SK-N-SH treated with all-trans-retinoic acid at 6 μM for 48 hours (cell line): ENCODE data around the gene DYNC1I1.
"Not testable (repeated sequence)": the region's sequence is repeated elsewhere in the genome, so short reads cannot be mapped to it uniquely, and the experiment has no call there.

ENCODE experiments used
- ATAC-seq: fragments of 200-7000 bp; cut with Tn5 transposase; 3 replicates; pipeline ENCODE4 v1.9.1; 2020; ENCODE audit warnings: mild to moderate bottlenecking, moderate library complexity
- ARNTL ChIP-seq: fragments of 450-650 bp; formaldehyde crosslinking; IDR thresholded peaks from 2 replicates; pipeline ENCODE4 v1.5.0; 2020; ENCODE audit warnings: low read depth, mild to moderate bottlenecking, moderate library complexity, borderline replicate concordance
- BACH2 ChIP-seq: fragments of 250-450 bp; sonication (Bioruptor Pico); IDR thresholded peaks from 2 replicates; pipeline ENCODE4 v1.9.0; 2021; ENCODE audit warnings: mild to moderate bottlenecking, borderline replicate concordance
- CSDC2 ChIP-seq: fragments of 250-450 bp; sonication (Bioruptor Pico); IDR thresholded peaks from 2 replicates; pipeline ENCODE4 v1.5.0; 2020; ENCODE audit warnings: mild to moderate bottlenecking, moderate library complexity
- CSRNP3 ChIP-seq: fragments of 250-450 bp; sonication (Bioruptor Pico); IDR thresholded peaks from 2 replicates; pipeline ENCODE4 v1.5.1; 2021; ENCODE audit warnings: mild to moderate bottlenecking, moderate library complexity
- GLIS3 ChIP-seq: fragments of 250-450 bp; sonication (Bioruptor Pico); IDR thresholded peaks from 2 replicates; pipeline ENCODE4 v1.5.0; 2020; ENCODE audit warnings: mild to moderate bottlenecking, moderate library complexity
- ISL1 ChIP-seq: fragments of 250-450 bp; sonication (Bioruptor Pico); IDR thresholded peaks from 2 replicates; pipeline ENCODE4 v2.1.2; 2022; ENCODE audit warnings: mild to moderate bottlenecking, moderate library complexity
- OSR1 ChIP-seq: fragments of 250-450 bp; sonication (Bioruptor Pico); IDR thresholded peaks from 2 replicates; pipeline ENCODE4 v1.8.0; 2022; ENCODE audit warnings: moderate library complexity, mild to moderate bottlenecking, inconsistent platforms
- PATZ1 ChIP-seq: fragments of 250-450 bp; sonication (Bioruptor Pico); IDR thresholded peaks from 2 replicates; pipeline ENCODE4 v1.8.0; 2020; ENCODE audit warnings: mild to moderate bottlenecking, moderate library complexity, borderline replicate concordance
- POU6F1 ChIP-seq: fragments of 250-450 bp; sonication (Bioruptor Pico); IDR thresholded peaks from 2 replicates; pipeline ENCODE4 v1.8.0; 2021; ENCODE audit warnings: low read depth, mild to moderate bottlenecking, moderate library complexity, borderline replicate concordance
- PPARA ChIP-seq: fragments of 250-450 bp; sonication (Bioruptor Pico); IDR thresholded peaks from 2 replicates; pipeline ENCODE4 v1.5.0; 2020; ENCODE audit warnings: mild to moderate bottlenecking, borderline replicate concordance
- RARB ChIP-seq: fragments of 250-450 bp; sonication (Bioruptor Pico); IDR thresholded peaks from 2 replicates; pipeline ENCODE4 v1.8.0; 2021; ENCODE audit warnings: mild to moderate bottlenecking, moderate library complexity
- SNAI2 ChIP-seq: fragments of 250-450 bp; sonication (Bioruptor Pico); IDR thresholded peaks from 2 replicates; pipeline ENCODE4 v1.5.0; 2020; ENCODE audit warnings: mild to moderate bottlenecking, moderate library complexity
- TCF4 ChIP-seq: fragments of 250-450 bp; sonication (Bioruptor Pico); IDR thresholded peaks from 2 replicates; pipeline ENCODE4 v1.8.0; 2021; ENCODE audit warnings: mild to moderate bottlenecking, moderate library complexity, borderline replicate concordance
- TOX ChIP-seq: fragments of 250-450 bp; sonication (Bioruptor Pico); IDR thresholded peaks from 2 replicates; pipeline ENCODE4 v1.8.0; 2021; ENCODE audit warnings: mild to moderate bottlenecking, moderate library complexity, borderline replicate concordance
- TSHZ2 ChIP-seq: fragments of 250-450 bp; sonication (Bioruptor Pico); IDR thresholded peaks from 2 replicates; pipeline ENCODE4 v1.5.0; 2020; ENCODE audit warnings: mild to moderate bottlenecking, moderate library complexity
- ZC3H10 ChIP-seq: fragments of 250-450 bp; sonication (Bioruptor Pico); IDR thresholded peaks from 2 replicates; pipeline ENCODE4 v1.5.1; 2021; ENCODE audit warnings: mild to moderate bottlenecking, moderate library complexity
- ZFP3 ChIP-seq: fragments of 250-450 bp; sonication (Bioruptor Pico); IDR thresholded peaks from 2 replicates; pipeline ENCODE4 v1.5.0; 2020; ENCODE audit warnings: mild to moderate bottlenecking, moderate library complexity
- ZFP30 ChIP-seq: fragments of 450-650 bp; formaldehyde crosslinking; IDR thresholded peaks from 2 replicates; pipeline ENCODE4 v1.5.0; 2022; ENCODE audit warnings: mild to moderate bottlenecking, moderate library complexity
- ZNF70 ChIP-seq: fragments of 450-650 bp; formaldehyde crosslinking; IDR thresholded peaks from 2 replicates; pipeline ENCODE4 v1.5.0; 2020; ENCODE audit warnings: mild to moderate bottlenecking, moderate library complexity
- ZNF8 ChIP-seq: fragments of 450-650 bp; formaldehyde crosslinking; IDR thresholded peaks from 2 replicates; pipeline ENCODE4 v1.5.0; 2020; ENCODE audit warnings: mild to moderate bottlenecking, moderate library complexity

Gene DYNC1I1

GRCh38 chr7:95929710-95930280 is 157.4 kb downstream of the DYNC1I1 start (continued):
- TF ChIP-seq POU6F1 (no peak), OSR1 (no peak)

- ATAC-seq, result no peak
- no peak for TF ChIP-seq CSRNP3 (CRISPR knock-in tag)
- TF ChIP-seq TCF4, result no peak
- TF ChIP-seq ZFP30 (CRISPR knock-in tag), result no peak
- no peak for TF ChIP-seq GLIS3 (CRISPR knock-in tag)
- TF ChIP-seq POU6F1, result no peak
- TF ChIP-seq ZFP3 (CRISPR knock-in tag), result no peak
- no peak for TF ChIP-seq ZC3H10 (CRISPR knock-in tag)
- TF ChIP-seq BACH2, result no peak
- TF ChIP-seq ISL1 (CRISPR knock-in tag), result no peak
- TF ChIP-seq PATZ1 (CRISPR knock-in tag), result no peak
- no peak for TF ChIP-seq PPARA (CRISPR knock-in tag)
- TF ChIP-seq ZNF8, result no peak
- no peak for TF ChIP-seq TSHZ2 (CRISPR knock-in tag)
- no peak for TF ChIP-seq ARNTL (CRISPR knock-in tag)
- TF ChIP-seq SNAI2, result no peak
- TF ChIP-seq RARB, result no peak
- no peak for TF ChIP-seq CSDC2 (CRISPR knock-in tag)
- no peak for TF ChIP-seq ZNF70 (CRISPR knock-in tag)
- TF ChIP-seq, all 23 proteins: peak for 0
Observed at GRCh38 chr7:95931460-95932232, 159.3 kb downstream of the DYNC1I1 start.

- ATAC-seq, result no peak
- no peak for TF ChIP-seq TSHZ2 (CRISPR knock-in tag)
- TF ChIP-seq GLIS3 (CRISPR knock-in tag), result no peak
- TF ChIP-seq CSDC2 (CRISPR knock-in tag), result no peak
- no peak for TF ChIP-seq BACH2
- TF ChIP-seq TOX (CRISPR knock-in tag), result no peak
Observed at GRCh38 chr7:95933618-95934017, 161.3 kb downstream of the DYNC1I1 start.

GRCh38 chr7:95944867-95945266 is 172.5 kb downstream of the DYNC1I1 start:
- not testable (repeated sequence) for ATAC-seq
